Suppressor macrophage treated with lipopolysaccharide for 4 hours (primary cell): ENCODE results near the gene DOK7.
"Not testable (repeated sequence)": the region's sequence is repeated elsewhere in the genome, so short reads cannot be mapped to it uniquely, and the experiment has no call there.

Experiments used
- DNase-seq: peaks from one replicate; pipeline ENCODE4 v3.0.0-alpha.2; 2020

The DOK7 gene

DNA sequence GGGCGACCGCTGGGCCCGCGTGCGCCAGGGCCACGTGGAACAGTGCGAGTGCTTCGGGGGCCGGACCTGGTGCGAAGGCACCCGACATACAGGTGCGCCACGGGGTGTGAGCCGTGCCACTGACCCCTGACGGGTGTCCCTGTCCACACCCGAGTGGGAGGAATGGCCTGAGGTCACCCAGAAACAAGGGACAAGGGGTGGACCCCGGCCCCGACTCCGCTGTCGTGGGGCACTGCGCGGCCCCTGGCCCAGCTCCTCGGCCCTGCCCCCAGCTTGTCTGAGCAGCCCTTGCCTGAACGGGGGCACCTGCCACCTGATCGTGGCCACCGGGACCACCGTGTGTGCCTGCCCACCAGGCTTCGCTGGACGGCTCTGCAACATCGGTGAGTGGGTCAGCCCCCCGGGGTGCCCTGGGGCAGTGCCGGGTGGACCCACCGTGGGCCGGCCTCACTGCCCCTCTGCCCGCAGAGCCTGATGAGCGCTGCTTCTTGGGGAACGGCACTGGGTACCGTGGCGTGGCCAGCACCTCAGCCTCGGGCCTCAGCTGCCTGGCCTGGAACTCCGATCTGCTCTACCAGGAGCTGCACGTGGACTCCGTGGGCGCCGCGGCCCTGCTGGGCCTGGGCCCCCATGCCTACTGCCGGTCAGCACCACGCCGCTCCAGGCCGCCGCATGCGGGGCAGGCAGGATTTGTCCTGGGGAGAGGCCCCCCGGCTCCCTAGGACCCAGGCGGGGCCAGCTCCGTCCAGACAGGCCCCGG lies 18.6 kb upstream of the DOK7 start:
- DNase-seq, result no peak

DNA sequence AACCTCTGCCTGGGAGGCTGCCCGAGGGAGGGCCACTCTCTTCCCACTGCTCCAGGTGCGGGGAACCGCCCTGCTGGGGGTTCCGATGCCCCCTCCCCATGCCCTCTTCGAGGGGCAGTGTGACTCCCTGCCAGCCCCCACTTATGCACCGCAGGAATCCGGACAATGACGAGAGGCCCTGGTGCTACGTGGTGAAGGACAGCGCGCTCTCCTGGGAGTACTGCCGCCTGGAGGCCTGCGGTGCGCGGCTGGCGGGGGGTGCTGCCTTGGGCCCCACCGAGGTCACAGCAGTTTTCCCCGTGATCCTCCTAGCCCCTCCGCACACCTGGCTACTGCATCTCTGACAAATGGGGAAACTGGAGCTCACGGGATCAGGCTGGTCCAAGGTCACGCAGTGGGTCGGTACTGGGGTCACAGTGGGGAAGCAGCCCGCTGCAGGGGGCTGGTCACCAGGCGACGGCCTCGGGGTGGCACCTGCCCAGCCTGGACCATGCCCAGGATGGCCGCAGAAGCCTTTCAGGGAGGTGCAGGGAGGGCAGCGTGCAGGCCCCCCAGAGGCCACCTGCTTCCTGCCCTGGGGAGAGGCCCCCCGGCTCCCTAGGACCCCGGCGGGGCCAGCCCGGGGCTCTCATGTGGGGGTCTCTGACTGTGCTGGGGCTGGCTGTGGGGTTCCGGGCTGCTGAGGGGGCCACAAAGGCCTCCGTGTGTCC lies 17.8 kb upstream of the DOK7 start:
- DNase-seq, result no peak

DNA sequence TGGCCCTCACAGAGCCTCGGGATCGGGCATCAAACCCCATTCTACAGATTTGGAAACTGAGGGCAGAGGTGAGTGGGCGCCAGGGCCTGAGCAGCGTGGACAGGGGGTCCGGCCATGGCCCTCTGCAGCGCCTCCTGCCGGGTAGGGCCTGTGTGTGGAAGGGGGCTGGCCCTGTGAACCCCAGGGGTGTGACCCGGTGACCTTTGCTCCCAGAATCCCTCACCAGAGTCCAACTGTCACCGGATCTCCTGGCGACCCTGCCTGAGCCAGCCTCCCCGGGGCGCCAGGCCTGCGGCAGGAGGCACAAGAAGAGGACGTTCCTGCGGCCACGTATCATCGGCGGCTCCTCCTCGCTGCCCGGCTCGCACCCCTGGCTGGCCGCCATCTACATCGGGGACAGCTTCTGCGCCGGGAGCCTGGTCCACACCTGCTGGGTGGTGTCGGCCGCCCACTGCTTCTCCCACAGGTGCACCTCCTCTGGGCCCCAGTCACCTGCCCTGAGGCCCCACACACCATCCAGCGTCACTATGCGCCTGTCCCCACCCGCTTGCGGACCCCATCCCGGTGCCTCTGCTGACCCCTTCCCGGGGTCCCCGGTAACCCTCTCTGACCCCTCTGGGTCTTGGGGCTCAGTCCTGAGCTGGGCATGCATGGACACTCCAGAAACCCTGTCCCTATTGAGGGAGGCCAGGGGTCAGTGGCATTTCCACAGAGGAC lies 17.1 kb upstream of the DOK7 start:
- no peak for DNase-seq

DNA sequence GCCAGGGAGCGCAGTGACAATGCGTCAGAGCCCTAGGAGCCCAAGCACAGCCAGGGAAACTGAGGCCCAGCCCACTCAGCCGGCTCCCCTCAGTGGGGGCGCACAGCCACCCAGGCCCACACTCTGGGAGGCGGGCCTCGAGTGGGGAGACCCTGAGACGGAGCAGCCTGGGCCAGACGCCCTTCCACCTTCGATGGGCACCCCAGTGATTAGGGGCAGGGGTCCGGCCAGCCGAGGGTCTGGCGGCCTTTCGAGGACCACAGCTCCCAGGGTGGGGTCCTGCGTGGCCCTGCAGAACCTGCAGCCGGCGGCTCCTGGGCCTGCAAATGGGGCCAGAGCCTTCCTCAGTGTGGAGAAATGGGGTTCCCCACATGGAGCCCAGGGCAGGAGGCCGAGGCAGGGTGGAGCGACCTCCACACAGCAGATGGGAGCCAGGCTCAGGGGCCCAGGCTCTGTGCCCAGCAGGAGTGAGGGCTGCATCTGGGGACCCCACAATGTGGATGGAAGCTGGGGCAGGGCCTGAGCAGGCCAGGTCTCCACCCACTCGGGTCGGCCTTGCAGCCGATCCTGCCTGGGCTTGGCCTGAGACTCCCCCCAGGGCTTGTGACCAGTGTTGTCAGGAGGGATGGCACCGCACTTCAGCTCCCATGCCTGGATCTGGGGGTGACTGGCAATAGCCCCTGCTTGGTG lies 16.3 kb upstream of the DOK7 start:
- DNase-seq, result no peak

DNA sequence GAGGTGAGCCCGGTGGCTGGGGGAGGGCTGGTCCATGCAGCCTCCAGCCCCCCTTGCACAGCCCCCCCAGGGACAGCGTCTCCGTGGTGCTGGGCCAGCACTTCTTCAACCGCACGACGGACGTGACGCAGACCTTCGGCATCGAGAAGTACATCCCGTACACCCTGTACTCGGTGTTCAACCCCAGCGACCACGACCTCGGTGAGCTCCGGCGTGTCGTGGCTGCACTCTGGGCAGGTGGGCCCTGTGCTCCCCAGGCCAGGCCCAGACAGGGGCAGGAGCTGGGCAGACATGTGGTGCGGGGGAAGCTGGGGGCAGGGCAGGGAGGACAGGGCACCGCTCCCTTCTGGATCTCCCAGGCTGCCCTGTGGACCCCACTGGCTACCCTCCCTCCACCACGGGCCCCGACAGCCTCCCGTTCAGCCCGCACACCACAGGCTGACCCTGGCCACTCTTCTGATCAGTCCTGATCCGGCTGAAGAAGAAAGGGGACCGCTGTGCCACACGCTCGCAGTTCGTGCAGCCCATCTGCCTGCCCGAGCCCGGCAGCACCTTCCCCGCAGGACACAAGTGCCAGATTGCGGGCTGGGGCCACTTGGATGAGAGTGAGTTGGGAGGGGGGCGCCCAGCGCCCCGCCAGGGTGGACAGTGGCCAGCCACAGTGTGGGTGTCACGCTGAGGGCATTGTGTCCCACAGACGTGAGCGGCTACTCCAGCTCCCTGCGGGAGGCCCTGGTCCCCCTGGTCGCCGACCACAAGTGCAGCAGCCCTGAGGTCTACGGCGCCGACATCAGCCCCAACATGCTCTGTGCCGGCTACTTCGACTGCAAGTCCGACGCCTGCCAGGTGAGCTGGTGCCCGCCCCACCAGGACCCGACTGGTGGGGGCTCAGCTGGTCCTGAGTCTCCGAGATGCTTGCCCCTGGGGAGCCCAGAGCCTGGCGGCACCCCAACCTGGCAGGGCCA lies 15.4 kb upstream of the DOK7 start:
- DNase-seq, result no peak

DNA sequence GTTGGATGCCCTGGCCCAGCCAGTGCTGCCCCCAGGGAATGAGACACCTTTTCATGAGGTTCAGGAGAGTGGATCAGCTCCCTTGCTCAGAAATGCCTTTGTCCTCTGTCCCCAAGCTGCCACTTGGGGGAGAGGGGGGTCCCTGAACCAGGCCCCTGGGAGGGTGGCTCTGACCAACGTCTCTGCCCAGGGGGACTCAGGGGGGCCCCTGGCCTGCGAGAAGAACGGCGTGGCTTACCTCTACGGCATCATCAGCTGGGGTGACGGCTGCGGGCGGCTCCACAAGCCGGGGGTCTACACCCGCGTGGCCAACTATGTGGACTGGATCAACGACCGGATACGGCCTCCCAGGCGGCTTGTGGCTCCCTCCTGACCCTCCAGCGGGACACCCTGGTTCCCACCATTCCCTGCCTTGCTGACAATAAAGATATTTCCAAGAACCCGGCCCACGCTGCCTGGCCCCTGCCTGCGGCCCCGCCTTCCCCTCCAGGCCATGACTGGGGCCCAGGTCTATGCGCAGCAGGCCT lies 14.0 kb upstream of the DOK7 start:
- no peak for DNase-seq

DNA sequence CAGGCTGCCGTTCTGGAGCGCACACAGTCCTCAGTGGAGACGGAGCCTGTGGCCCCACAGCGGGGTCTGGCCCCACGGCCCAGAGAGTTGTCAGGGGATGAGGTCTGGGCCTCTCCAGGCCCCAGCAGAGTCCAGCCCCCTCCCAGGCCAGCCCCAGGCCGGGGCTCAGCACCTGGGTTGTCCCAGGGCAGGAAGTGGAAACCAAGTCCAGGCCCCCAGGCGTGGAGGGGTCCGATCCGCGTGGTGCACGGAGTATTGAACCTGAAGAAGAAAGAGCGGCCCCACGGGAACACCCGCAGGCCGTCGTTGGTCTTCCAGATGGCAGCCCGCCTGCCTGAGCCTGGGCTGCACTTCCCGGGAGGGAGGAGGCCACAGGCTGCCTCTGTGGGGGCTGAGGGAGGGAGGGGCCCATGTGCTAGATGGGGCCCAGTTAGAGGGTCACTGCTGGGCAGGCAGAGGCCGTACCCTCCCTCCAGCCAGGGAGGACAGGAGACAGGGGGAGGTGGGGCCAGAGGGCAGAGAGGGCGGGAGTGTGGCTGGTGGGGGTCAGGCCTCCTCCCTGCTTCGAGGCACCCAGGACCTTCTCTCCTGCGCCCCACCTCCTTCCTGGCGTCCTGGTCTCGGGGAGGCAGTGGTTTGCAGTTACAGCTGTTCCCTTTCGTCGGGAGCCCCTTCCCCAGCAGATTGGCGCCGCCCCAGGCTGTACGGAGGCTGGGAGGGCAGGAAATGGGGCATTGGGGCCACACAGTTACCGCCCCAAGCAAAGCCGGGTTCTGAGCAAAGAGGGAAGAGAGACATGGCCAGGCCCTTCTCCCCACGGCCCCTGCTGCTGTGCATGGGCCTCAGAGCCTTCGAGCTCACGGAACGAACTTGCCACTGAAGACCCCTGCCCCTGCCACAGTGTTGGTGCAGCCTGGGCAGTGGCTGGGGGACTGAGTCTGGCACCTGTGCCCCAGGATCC lies 13.3 kb upstream of the DOK7 start:
- no peak for DNase-seq

DNA sequence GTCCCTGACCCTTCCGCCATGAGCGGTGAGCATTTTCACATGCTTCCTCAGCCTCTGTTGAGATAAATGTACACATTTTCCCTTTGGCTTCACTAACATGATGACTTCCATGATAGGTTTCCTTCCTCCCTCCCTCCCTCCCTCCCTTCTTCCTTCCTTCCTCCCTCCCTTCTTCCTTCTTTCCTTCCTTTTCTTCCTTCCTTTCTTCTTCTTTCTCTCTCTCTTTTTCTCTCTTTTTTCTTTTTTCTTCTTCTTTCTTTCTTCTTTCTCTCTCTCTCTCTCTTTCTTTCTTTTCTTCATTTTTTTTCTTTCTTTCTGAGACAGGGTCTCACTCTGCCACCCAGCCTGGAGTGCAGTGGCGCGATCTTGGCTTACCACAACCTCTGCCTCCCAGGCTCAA lies 12.5 kb upstream of the DOK7 start:
- DNase-seq, result no peak

DNA sequence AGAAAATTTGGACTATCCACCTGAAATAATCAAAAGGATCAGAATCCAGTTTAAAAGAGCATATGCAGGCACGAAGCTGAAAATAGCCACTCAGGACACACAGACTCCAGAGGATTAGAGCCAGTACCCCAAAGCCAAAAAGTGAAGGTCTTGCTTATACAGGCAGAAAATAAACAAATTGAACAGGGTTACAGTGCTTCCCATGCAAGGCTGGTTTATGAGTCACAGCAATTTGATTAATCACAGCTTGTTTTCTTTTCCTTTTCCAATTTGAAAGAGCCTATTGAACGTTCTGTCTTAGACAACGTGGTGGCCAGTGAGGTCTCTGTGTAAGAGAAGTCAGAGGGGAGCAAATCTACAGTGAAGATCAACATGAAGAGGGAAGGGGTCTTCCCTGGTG lies 11.2 kb upstream of the DOK7 start:
- no peak for DNase-seq

DNA sequence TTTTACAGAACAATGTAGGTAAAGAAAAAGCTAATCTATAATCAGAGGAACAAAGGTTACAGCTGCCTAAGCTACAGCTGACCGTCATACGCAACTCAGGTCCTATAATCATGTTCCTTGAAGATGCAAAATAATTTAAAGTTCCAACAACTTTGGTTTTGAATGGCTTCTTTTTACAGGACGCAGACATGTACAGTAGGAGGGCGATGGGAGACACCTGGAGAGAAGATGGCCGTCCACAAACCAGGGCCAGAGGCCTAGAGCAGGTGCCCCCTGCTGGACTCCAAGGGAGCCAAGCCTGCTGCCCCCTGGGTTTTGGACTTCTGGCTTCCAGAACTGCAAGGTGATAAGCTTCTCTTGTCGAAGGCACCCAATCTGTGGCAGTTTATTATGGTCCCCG lies 10.7 kb upstream of the DOK7 start:
- DNase-seq, result no peak

DNA sequence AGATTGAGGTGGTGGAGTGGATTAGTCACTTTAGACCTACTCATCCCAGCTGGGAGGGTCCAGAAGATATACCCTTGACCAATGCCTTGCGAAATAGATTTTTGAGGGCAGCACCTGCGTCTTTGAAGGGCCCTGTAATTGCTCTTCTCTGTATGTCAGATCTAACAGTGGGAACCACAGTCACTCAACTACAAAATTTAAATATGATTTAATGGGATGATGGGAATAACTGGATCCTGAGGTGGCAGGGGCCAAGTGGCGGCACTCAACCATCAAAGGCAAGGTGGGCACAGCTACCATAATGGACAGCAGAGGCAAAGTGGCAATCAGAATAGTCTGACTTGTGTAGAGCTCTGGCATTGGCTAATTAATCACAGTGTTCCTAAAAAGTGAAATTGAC lies 7.5 kb upstream of the DOK7 start:
- DNase-seq, result not testable (repeated sequence)

DNA sequence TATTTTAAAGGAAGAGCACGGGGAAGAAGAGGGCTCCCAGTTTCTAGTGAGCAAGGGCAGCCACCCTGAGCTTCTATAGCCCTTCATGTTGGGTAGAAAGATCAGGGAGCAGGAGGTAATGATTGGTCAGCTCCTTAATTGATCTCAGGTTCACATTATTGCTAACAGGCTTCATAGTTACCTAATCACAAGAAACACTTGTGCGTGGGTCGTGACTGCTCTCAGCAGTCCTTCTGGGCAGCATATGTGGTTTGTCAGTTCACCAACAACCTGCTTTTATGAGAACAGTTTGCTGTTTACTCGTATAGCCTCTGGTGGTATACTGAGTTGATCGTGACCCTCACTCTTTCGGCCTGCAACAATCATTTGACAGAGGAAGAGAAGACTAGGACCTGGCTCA lies 4.7 kb upstream of the DOK7 start:
- no peak for DNase-seq

DNA sequence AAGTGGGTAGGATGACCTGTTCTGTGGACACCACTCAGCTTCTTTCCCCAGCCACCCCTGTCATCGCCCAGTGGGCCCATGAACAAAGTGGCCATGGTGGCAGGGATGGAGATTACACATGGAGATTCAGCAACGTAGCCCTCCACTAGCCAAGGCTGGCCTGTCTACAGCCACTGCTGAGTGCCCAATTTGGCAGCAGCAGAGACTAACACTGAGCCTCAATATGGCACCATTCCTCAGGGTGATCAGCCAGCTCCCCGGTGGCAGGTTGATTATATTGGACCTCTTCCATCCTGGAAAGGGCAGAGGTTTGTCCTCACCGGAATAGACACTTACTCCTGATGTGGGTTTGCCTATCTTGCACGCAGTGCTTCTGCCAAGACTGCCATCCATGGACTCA lies 4.0 kb upstream of the DOK7 start:
- not testable (repeated sequence) for DNase-seq

DNA sequence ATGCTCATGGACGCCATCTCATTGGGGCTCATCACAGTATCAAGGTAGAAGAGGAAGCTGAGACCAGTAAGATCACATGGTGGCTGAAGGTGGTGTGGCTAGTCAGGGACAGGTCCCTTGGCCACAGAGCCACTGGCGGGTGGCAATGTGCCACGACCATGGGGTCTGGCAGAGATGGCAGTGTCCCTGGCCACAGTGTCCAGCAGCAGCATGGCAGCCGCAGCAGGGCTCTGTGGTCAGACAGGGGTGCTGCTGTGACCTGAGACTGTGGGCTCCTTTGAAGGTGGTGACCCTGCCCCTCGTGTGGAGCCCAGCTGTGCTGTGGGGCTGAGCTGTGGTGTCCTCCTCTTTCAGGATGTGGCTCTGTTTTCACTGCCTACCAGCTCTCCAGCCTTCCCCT lies 2.2 kb upstream of the DOK7 start:
- no peak for DNase-seq

DNA sequence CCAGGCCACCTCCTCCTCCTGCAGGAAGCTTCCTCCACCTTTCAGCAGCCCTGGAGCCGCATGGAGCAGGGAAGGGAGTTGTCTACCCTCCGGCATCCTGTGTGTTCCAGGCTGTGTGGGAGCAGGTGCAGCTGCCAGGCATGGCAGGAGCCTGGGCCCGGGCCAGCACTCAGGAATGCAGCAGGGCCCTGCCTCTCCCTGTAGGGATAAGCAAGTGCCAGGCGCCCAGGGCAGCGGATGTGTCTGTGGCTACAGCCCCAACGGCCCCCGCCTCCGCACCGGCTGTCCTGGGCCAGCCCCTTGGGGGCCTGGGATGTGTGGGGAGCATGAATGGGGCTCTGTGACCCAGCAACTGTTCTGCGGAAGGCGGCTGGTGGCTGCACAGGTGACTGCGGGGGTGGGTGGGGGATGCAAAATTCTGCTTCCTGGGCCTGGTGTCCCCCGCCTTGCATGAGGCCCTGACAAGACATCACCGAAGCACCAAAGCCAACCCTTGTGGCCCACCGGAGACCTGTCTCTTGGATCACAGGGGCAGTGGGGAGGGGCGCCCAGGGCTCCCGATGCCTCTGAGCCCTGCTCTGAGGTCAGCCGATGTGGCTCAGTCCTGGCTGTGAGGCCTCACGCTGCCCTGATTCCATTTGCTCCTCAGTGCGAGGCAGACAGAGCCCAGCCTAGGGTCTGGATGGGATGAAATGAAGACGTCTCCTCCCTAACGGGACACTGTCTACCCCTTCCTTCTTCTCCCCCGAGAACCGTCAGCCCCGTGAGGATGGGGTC lies 1.4 kb upstream of the DOK7 start:
- no peak for DNase-seq

DNA sequence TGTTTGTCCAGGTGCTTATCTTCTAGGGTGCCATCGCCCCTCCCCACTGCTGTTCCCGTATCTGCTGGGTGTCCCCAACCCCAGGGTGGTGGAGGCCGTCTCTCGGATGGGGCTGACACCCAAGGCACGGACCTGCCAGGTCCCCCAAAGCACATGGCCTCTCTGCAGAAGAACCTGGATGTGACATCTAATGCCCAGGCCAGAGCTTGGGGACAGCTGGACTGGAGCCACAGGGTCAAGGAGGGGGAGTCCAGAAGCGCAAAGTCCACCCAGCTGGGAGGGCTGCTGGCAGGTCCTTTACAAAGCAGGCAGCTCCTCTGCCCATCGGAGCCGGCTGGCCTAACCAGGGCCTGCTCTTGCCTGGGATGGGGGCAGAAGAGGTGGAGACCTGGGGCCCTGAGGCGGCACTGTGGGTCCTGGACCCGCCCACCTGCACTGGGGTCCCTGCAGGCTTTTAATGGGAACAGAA lies 751 bp upstream of the DOK7 start:
- DNase-seq, result no peak

DNA sequence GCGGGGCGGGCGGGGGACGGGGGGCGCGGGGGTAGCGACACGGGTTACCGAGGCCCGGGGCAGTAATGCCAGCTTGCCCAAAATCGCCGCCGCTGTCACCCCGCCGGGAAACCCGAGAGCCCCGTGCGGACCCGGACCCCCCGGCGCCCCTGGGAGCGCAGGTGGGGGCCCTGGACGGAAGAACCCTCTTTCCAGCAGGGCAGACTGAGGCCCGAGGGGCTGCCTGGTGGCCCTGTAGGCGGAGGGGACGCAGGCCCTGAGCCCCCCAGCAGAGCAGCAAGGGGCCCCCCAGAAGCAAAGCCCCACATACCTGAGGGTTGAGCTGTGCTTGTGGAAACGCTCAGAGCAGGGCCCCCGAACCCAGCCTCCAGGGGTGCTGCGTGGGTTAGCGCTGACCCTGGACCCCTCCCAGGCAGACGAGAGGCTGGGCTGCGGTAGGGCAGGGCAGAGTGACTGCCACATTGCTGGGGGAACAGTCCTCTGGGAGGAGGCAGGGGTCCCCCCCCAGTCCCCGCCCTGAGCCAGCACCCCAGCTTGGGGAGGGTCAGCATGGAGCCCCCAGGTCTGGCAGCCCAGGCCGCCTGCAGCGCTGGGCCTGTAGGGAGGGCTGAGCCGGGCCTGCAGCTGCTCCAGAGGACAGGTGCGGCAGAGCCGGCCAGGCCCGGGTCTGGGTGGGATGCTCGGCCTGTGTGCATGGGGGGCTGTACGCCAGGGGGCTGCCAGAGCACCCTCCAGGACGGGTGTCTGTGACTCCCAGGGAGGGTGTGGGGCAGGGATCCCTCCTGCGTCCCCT lies 646 bp downstream of the DOK7 start:
- DNase-seq, result no peak

DNA sequence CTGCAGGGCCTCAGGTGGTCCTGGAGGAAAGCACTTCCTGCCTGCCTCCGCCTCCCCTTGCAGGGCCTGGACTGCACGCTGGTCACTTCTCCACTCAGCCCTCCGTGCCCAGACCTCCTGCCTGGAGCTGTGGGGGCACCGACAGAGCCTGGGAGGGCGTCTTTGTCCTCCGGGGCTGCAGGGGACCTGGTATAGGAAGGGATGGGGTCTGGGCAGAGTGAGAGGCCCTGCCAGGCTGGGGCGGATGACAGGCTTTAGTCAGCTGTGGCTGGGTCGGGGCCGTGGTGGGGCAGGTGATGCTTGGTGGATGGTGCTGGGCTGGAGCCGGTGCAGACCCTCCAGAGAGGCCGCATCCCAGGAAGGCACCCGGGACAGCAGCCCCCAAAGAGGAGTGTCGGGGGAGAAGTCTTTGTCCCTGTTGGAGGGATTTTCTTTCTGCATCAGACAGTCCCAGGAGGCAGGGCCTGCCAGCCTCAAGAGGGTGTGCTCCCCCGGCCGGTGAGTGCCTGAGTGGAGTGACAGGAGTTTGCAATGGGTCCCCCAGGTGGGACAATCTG lies 1.3 kb downstream of the DOK7 start:
- no peak for DNase-seq
